ENCODE results near the gene TRIP6. TPM values are rescaled to one million over a fixed set of nuclear protein-coding genes. Genes with fewer than 3 reads are reported as not detected.

TRIP6 gene
- total RNA-seq, 1 donor from 2014 or later = 78.9 TPM

GRCh38 chr7:100896732-100897608 is 29.8 kb downstream of the TRIP6 start:
- H3K4me3 Mint-ChIP-seq = peak overlapping the region; percentile 91
- H3K27ac Mint-ChIP-seq = peak overlapping the region; percentile 92
- H3K36me3 Mint-ChIP-seq = no peaks in the 10 kb centered on the region
- H3K4me1 Mint-ChIP-seq (ENCODE audit: unreplicated experiment) = peaks cover 8% of the 10 kb centered on the region
- no peak for DNase-seq (ENCODE audit: extremely low spot score, unreplicated experiment)
- no peaks in the 10 kb centered on the region for H3K9me3 Mint-ChIP-seq
- peaks cover 32% of the 10 kb centered on the region for H3K27me3 Mint-ChIP-seq
- TF ChIP-seq CTCF (conservative IDR thresholded peaks at IDR 0.05) = peak; percentile 89

- peaks cover 32% of the 10 kb centered on the region for H3K27me3 Mint-ChIP-seq
- DNase-seq (ENCODE audit: extremely low spot score, unreplicated experiment) = no peak
- peak overlapping the region; percentile 81 for H3K27ac Mint-ChIP-seq
- peak overlapping the region; percentile 85 for H3K4me3 Mint-ChIP-seq
- no peaks in the 10 kb centered on the region for H3K9me3 Mint-ChIP-seq
- H3K36me3 Mint-ChIP-seq = no peaks in the 10 kb centered on the region
- TF ChIP-seq CTCF (conservative IDR thresholded peaks at IDR 0.05) = no peak
- peaks cover 5% of the 10 kb centered on the region for H3K4me1 Mint-ChIP-seq (ENCODE audit: unreplicated experiment)
Measured at GRCh38 chr7:100897772-100898454, 30.7 kb downstream of the TRIP6 start.

- Mint-ChIP-seq H3K36me3 (no peaks in the 10 kb centered on the region), H3K9me3 (no peaks in the 10 kb centered on the region), H3K27ac (no peak overlapping the region), H3K4me1 (ENCODE audit: unreplicated experiment) (peaks cover 5% of the 10 kb centered on the region), H3K27me3 (peaks cover 32% of the 10 kb centered on the region), H3K4me3 (no peak overlapping the region)
- no peak for DNase-seq (ENCODE audit: extremely low spot score, unreplicated experiment)
- TF ChIP-seq CTCF (conservative IDR thresholded peaks at IDR 0.05) = no peak
Measured at GRCh38 chr7:100899432-100899831, 32.2 kb downstream of the TRIP6 start.

- Mint-ChIP-seq H3K27me3 (peaks cover 30% of the 10 kb centered on the region), H3K9me3 (no peaks in the 10 kb centered on the region), H3K4me3 (no peak overlapping the region), H3K4me1 (ENCODE audit: unreplicated experiment) (peaks cover 4% of the 10 kb centered on the region), H3K36me3 (no peaks in the 10 kb centered on the region), H3K27ac (peak overlapping the region; percentile 77)
- DNase-seq (ENCODE audit: extremely low spot score, unreplicated experiment) = no peak
- TF ChIP-seq CTCF (conservative IDR thresholded peaks at IDR 0.05) = no peak
Measured at GRCh38 chr7:100900978-100901377, 33.8 kb downstream of the TRIP6 start.

GRCh38 chr7:100901921-100902332 is 34.7 kb downstream of the TRIP6 start:
- no peaks in the 10 kb centered on the region for H3K4me1 Mint-ChIP-seq (ENCODE audit: unreplicated experiment)
- H3K36me3 Mint-ChIP-seq = no peaks in the 10 kb centered on the region
- H3K27ac Mint-ChIP-seq = peak overlapping the region; percentile 69
- no peak overlapping the region for H3K4me3 Mint-ChIP-seq
- no peak for DNase-seq (ENCODE audit: extremely low spot score, unreplicated experiment)
- H3K27me3 Mint-ChIP-seq = peaks cover 24% of the 10 kb centered on the region
- no peak for TF ChIP-seq CTCF (conservative IDR thresholded peaks at IDR 0.05)
- H3K9me3 Mint-ChIP-seq = no peaks in the 10 kb centered on the region

Data from type B pancreatic cell (in vitro differentiated cells).